ENCODE results near the gene CFAP47. TPM values are rescaled to one million over a fixed set of nuclear protein-coding genes. Genes with fewer than 3 reads are reported as not detected.

The CFAP47 gene
- total and polyA plus RNA-seq, 2 donors (not counting 3 experiments of a cell fraction or from before 2014, with no cell fraction given): not detected

DNA sequence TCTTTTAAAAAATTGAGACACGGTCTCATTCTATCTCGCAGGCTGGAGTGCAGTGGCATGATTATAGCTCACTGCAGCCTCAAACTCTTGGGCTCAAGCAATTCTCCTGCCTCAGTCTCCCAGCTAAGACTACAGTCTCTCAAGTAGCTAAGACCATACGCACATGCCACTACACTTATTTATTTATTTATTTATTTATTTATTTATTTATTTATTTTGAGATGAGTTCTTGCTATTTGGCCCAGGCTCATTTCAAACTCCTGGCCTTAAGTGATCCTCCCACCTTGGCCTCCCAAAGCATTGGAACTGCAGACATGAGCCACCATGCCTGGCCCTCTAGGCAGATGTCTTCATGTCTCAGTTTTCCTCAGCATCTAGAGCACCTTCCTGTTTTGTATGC is 482.2 kb downstream of the CFAP47 start:
- no peak overlapping the region for H3K9ac ChIP-seq (replicated peaks; ENCODE audit: extremely low read depth, insufficient read depth, low read length)
- no peak overlapping the region for H3K4me2 ChIP-seq (ENCODE audit: insufficient read depth, low read length)
- H3K79me2 ChIP-seq (ENCODE audit: control insufficient read depth, insufficient read depth, low read length): no peaks in the 10 kb centered on the region
- H3K27me3 ChIP-seq (ENCODE audit: control insufficient read depth in 2 of 2, insufficient read depth in 2 of 2, low read length in 2 of 2): no peaks in the 10 kb centered on the region
- H2AFZ ChIP-seq (ENCODE audit: low read depth, low read length): no peak overlapping the region
- no peak overlapping the region for H3K4me3 ChIP-seq (replicated peaks in 1 of 3; ENCODE audit: insufficient read depth in 1 of 3, low read depth in 1 of 3, low read length in 3 of 3)
- dilution Hi-C loops (cut with MboI; ENCODE audit: extremely low pct_ligation_motif_present, low sequenced_read_pairs): no loop called here
- DNase-seq (ENCODE audit: low read depth, low spot score): no peak
- intact Hi-C loops (cut with micrococcal nuclease): no loop called here
- H3K9me3 ChIP-seq (replicated peaks; ENCODE audit: control insufficient read depth, insufficient read depth, low read length): no peaks in the 10 kb centered on the region
- no peaks in the 10 kb centered on the region for H4K20me1 ChIP-seq (replicated peaks; ENCODE audit: control insufficient read depth, extremely low read depth, insufficient read depth, low read length)
- TF ChIP-seq POLR2AphosphoS5 (IDR thresholded peaks at IDR 0.05; ENCODE audit: insufficient read depth, low read depth, low read length) (no peak), FOS (IDR thresholded peaks at IDR 0.05; ENCODE audit: borderline replicate concordance, insufficient read depth, low read length) (no peak), POLR2A (IDR thresholded peaks at IDR 0.05; ENCODE audit: low read depth, low read length) (no peak), JUN (IDR thresholded peaks at IDR 0.05; ENCODE audit: borderline replicate concordance, insufficient read depth, insufficient read length, low read depth) (no peak), GATA2 (IDR thresholded peaks at IDR 0.05; ENCODE audit: insufficient read depth, insufficient read length, low read depth, low read length) (no peak), MYC (IDR thresholded peaks at IDR 0.05; ENCODE audit: low read depth, low read length) (no peak), EZH2 (IDR thresholded peaks at IDR 0.05; ENCODE audit: borderline replicate concordance, low read depth, low read length, severe bottlenecking) (no peak)
- TF ChIP-seq, protein P1, sequence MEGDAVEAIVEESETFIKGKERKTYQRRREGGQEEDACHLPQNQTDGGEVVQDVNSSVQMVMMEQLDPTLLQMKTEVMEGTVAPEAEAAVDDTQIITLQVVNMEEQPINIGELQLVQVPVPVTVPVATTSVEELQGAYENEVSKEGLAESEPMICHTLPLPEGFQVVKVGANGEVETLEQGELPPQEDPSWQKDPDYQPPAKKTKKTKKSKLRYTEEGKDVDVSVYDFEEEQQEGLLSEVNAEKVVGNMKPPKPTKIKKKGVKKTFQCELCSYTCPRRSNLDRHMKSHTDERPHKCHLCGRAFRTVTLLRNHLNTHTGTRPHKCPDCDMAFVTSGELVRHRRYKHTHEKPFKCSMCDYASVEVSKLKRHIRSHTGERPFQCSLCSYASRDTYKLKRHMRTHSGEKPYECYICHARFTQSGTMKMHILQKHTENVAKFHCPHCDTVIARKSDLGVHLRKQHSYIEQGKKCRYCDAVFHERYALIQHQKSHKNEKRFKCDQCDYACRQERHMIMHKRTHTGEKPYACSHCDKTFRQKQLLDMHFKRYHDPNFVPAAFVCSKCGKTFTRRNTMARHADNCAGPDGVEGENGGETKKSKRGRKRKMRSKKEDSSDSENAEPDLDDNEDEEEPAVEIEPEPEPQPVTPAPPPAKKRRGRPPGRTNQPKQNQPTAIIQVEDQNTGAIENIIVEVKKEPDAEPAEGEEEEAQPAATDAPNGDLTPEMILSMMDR (IDR thresholded peaks at IDR 0.05; ENCODE audit: extremely low read depth in 1 of 2, insufficient read depth in 1 of 2, low read depth in 1 of 2, low read length in 2 of 2): no peak
- TF ChIP-seq, protein P2, sequence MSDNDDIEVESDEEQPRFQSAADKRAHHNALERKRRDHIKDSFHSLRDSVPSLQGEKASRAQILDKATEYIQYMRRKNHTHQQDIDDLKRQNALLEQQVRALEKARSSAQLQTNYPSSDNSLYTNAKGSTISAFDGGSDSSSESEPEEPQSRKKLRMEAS (IDR thresholded peaks at IDR 0.05; ENCODE audit: insufficient read depth, insufficient read length): no peak
- no peaks in the 10 kb centered on the region for H3K4me1 ChIP-seq (ENCODE audit: control insufficient read depth, extremely low read depth, insufficient read depth, low read length)
- POLR2A ChIA-PET: no interaction called here
- no peak overlapping the region for H3K27ac ChIP-seq (ENCODE audit: insufficient read depth, low read depth, low read length)
- CTCF ChIA-PET: no interaction called here
- no peak for FAIRE-seq
- no peaks in the 10 kb centered on the region for H3K36me3 ChIP-seq (ENCODE audit: control insufficient read depth in 2 of 2, extremely low read depth in 1 of 2, insufficient read depth in 2 of 2, low read length in 2 of 2)
- no TSS peak for BruUV-seq (replicated peaks)
- H3K9me1 ChIP-seq (replicated peaks; ENCODE audit: control insufficient read depth, extremely low read depth, insufficient read depth, low read length): no peaks in the 10 kb centered on the region
